Keratinocyte (primary cell): ENCODE data around the gene ANGEL1. TPM values are rescaled to one million over a fixed set of nuclear protein-coding genes. Genes with fewer than 3 reads are reported as not detected.

Experiments
- DNase-seq: peaks from one replicate; pipeline ENCODE4 v3.0.0-alpha.2; 2011; ENCODE audit warnings: low read depth, missing footprints, low spot score
- FAIRE-seq: peaks from 2 replicates; lab custom pipeline; 2011; peaks lifted over from hg19 to GRCh38; lab: Jason Lieb, UNC
- H2AFZ ChIP-seq: 2 replicates; pipeline ENCODE4 v1.6.0; 2012; ENCODE audit warnings: low read length, control low read depth, inconsistent platforms; ENCODE audit not compliant: control insufficient read depth
- H3K27ac ChIP-seq: 2 replicates; pipeline ENCODE4 v1.5.1; 2011; ENCODE audit warnings: low read length; ENCODE audit not compliant: control insufficient read depth, insufficient read depth
- H3K27me3 ChIP-seq: 3 replicates; pipeline ENCODE4 v1.6.0; 2011; ENCODE audit warnings: low read length; ENCODE audit not compliant: control insufficient read depth, insufficient read depth; ENCODE audit errors: extremely low read depth
- H3K36me3 ChIP-seq, 2 experiments: 2 replicates in 1 of 2; 3 replicates in 1 of 2; pipeline ENCODE4 v1.5.1; 2011; ENCODE audit warnings: low read length in 2 of 2, mild to moderate bottlenecking in 1 of 2; ENCODE audit not compliant: control insufficient read depth in 2 of 2, insufficient read depth in 2 of 2; ENCODE audit errors: extremely low read depth in 1 of 2
- H3K4me1 ChIP-seq: 3 replicates; pipeline ENCODE4 v1.5.1; 2011; ENCODE audit warnings: low read length; ENCODE audit not compliant: control insufficient read depth, insufficient read depth; ENCODE audit errors: extremely low read depth
- H3K4me2 ChIP-seq: 3 replicates; pipeline ENCODE4 v1.6.0; 2011; ENCODE audit warnings: low read depth, low read length; ENCODE audit not compliant: control insufficient read depth, insufficient read depth; ENCODE audit errors: extremely low read depth
- H3K4me3 ChIP-seq, 3 experiments: fragments of 200-600 bp in 1 of 3; sonication (generic) in 1 of 3; 2 replicates in 2 of 3; 3 replicates in 1 of 3; pipeline ENCODE4 v1.5.1; 2011 to 2016; ENCODE audit warnings: low read length in 3 of 3, mild to moderate bottlenecking in 3 of 3, control low read depth in 2 of 3, inconsistent platforms in 1 of 3, low read depth in 1 of 3, mixed read lengths in 1 of 3, mixed run types in 1 of 3, moderate library complexity in 1 of 3; ENCODE audit not compliant: control insufficient read depth in 2 of 3, insufficient read depth in 2 of 3; ENCODE audit errors: extremely low read depth in 1 of 3
- H3K79me2 ChIP-seq: 2 replicates; pipeline ENCODE4 v1.6.0; 2012; ENCODE audit warnings: low read length; ENCODE audit not compliant: control insufficient read depth, insufficient read depth
- H3K9ac ChIP-seq: 3 replicates; pipeline ENCODE4 v1.6.0; 2011; ENCODE audit warnings: low read length; ENCODE audit not compliant: control insufficient read depth, insufficient read depth; ENCODE audit errors: extremely low read depth
- H3K9me1 ChIP-seq: 3 replicates; pipeline ENCODE4 v1.6.0; 2011; ENCODE audit warnings: low read length; ENCODE audit not compliant: control insufficient read depth, insufficient read depth; ENCODE audit errors: extremely low read depth
- H3K9me3 ChIP-seq: 2 replicates; pipeline ENCODE4 v1.5.1; 2012; ENCODE audit warnings: low read depth, low read length; ENCODE audit not compliant: control insufficient read depth
- H4K20me1 ChIP-seq: 3 replicates; pipeline ENCODE4 v1.6.0; 2011; ENCODE audit warnings: low read length; ENCODE audit not compliant: control insufficient read depth, insufficient read depth; ENCODE audit errors: extremely low read depth
- EZH2 ChIP-seq: IDR thresholded peaks from one replicate; pipeline ENCODE4 v1.6.1; 2012; ENCODE audit warnings: inconsistent platforms, mild to moderate bottlenecking, low read length, moderate library complexity
- dilution Hi-C: fragments of 300-500 bp; cut with MboI; formaldehyde crosslinking; loops from one replicate; pipeline ENCODE4 v1.7.0; 2020; ENCODE audit warnings: low sequenced_read_pairs; ENCODE audit not compliant: extremely low pct_ligation_motif_present
- polyA plus RNA-seq, 5 experiments: library from polyadenylated mRNA; depleted of rRNA in 3 of 5; stranded (reverse) in 3 of 5; stranded (forward) in 1 of 5; unstranded in 1 of 5; fragments of >200 nt; gene quantifications; 1 replicate in 1 of 5; 2 replicates in 3 of 5; 3 replicates in 1 of 5; pipeline versions ENCODE4 v1.2.1 to v1.2.3, GENCODE V29; 2011 to 2012; ENCODE audit warnings: missing spikeins in 2 of 5, low read depth in 1 of 5, low replicate concordance in 1 of 5
- TF ChIP-seq, protein P1 (sequence below), 3 experiments: IDR thresholded peaks in 1 of 3; conservative IDR thresholded peaks in 1 of 3; optimal IDR thresholded peaks in 1 of 3; 2 replicates in 2 of 3; 3 replicates in 1 of 3; pipeline versions ENCODE3 to v1.5.1; 2011; ENCODE audit warnings: low read length in 3 of 3, mild to moderate bottlenecking in 3 of 3, moderate library complexity in 2 of 3, control low read depth in 1 of 3, inconsistent platforms in 1 of 3; ENCODE audit not compliant: insufficient read depth in 2 of 3; ENCODE audit errors: extremely low read depth in 1 of 3

Gene ANGEL1
- polyA plus RNA-seq, 1 donor (not counting 4 experiments of a cell fraction or from before 2014, with no cell fraction given) = 13.0 TPM

DNA sequence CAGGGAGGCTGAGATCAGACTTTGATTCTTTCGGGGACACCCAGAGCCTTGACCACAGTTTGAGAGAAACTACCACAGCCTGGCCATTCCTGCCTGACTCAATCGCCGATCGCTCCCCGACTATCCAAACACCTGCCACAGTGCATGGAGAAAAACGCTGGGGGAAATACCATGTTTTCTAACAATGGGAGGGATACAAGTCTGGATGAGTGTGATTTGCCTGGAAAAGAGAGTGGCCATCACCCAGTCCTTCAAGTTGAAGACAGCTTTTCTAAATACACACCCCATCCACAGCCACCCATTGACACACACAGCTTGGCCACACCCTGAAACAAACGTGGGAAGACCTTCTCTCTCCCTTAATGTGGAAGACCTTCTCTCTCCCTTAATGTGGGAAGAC is 58.1 kb downstream of the ANGEL1 start:
- H3K27me3 ChIP-seq = peaks cover 13% of the 10 kb centered on the region
- dilution Hi-C loops = no loop called here
- FAIRE-seq = no peak

DNA sequence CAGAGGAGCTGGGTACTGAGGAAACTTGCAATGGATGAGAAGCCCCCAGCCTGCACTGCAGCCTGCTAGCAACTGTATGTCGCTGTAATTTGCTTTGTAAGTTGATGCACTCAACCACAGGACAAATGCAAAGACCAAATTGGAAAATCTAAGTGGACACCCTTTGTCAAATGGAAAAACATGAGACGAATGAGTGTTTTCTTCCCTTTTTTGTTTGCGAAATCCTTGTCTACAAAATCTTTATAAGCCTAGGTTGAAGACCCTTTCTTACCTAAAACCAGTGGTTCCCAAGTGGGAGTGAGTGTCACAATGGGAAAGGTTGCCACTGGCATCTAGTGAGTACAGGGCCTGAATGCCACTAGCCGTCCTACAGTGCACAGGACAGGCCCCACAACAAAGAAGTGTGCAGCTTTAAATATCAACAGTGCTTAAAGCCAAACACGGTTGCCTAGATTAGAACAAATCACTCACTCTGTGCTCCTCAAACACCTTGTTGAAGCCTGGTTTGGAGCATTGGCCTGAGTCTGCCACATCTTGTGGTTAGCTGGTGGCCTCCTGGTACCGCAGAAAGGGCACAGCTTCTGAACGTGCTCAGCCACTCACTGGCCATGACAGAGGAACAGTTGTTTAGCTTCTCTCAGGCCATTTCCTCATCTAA is 59.0 kb downstream of the ANGEL1 start:
- FAIRE-seq = no peak
- Histone ChIP-seq H3K79me2 (no peaks in the 10 kb centered on the region), H3K27ac (no peak overlapping the region), H3K27me3 (peaks cover 7% of the 10 kb centered on the region), H3K9me3 (no peaks in the 10 kb centered on the region), H2AFZ (no peak overlapping the region), H3K4me1 (no peaks in the 10 kb centered on the region), H3K36me3 (no peaks in the 10 kb centered on the region), H3K4me3 (no peak overlapping the region), H3K9ac (no peak overlapping the region), H4K20me1 (no peaks in the 10 kb centered on the region), H3K9me1 (no peaks in the 10 kb centered on the region), H3K4me2 (no peak overlapping the region)
- dilution Hi-C loops = no loop called here
- no peak for DNase-seq
- no peak for TF ChIP-seq EZH2

More for the DNA sequence above, 58.1 kb downstream of the ANGEL1 start:
- H3K79me2 ChIP-seq = no peaks in the 10 kb centered on the region
- H3K4me2 ChIP-seq = no peak overlapping the region
- no peaks in the 10 kb centered on the region for H3K9me3 ChIP-seq
- no peaks in the 10 kb centered on the region for H3K4me1 ChIP-seq
- H3K9me1 ChIP-seq = no peaks in the 10 kb centered on the region
- no peak for DNase-seq
- no peaks in the 10 kb centered on the region for H3K36me3 ChIP-seq
- TF ChIP-seq EZH2 = no peak
- no peak overlapping the region for H3K27ac ChIP-seq
- no peak overlapping the region for H2AFZ ChIP-seq
- no peaks in the 10 kb centered on the region for H4K20me1 ChIP-seq
- H3K9ac ChIP-seq = no peak overlapping the region
- no peak overlapping the region for H3K4me3 ChIP-seq

DNA sequence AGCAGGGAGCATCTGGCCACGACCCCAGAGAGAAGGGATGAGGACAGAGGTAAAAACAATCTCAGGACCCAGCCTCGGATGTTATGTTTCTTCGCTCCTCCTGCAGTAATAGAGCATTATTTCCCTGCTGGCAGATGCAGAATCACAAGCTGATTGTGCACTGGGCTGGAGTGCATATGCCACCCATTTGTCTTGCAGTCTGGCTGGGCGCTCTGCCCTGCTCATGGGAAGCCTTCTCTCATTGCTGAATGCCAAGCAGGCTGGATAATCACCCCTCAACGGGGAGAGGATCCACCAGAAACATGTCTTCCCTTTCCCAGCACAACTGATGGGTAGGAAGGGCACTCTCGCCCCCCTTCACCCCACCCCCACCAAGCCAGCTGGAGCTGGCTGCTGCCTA is 59.9 kb downstream of the ANGEL1 start:
- Histone ChIP-seq H3K4me3 (no peak overlapping the region), H3K27ac (no peak overlapping the region), H3K9me3 (no peaks in the 10 kb centered on the region), H3K9ac (no peak overlapping the region), H3K9me1 (no peaks in the 10 kb centered on the region), H4K20me1 (no peaks in the 10 kb centered on the region), H2AFZ (no peak overlapping the region), H3K79me2 (no peaks in the 10 kb centered on the region), H3K27me3 (peaks cover 7% of the 10 kb centered on the region), H3K36me3 (no peaks in the 10 kb centered on the region), H3K4me1 (no peaks in the 10 kb centered on the region), H3K4me2 (no peak overlapping the region)
- DNase-seq (no peak), FAIRE-seq (no peak)
- TF ChIP-seq, protein P1, sequence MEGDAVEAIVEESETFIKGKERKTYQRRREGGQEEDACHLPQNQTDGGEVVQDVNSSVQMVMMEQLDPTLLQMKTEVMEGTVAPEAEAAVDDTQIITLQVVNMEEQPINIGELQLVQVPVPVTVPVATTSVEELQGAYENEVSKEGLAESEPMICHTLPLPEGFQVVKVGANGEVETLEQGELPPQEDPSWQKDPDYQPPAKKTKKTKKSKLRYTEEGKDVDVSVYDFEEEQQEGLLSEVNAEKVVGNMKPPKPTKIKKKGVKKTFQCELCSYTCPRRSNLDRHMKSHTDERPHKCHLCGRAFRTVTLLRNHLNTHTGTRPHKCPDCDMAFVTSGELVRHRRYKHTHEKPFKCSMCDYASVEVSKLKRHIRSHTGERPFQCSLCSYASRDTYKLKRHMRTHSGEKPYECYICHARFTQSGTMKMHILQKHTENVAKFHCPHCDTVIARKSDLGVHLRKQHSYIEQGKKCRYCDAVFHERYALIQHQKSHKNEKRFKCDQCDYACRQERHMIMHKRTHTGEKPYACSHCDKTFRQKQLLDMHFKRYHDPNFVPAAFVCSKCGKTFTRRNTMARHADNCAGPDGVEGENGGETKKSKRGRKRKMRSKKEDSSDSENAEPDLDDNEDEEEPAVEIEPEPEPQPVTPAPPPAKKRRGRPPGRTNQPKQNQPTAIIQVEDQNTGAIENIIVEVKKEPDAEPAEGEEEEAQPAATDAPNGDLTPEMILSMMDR (optimal IDR thresholded peaks at IDR 0.05 in 1 of 3, IDR thresholded peaks at IDR 0.05 in 1 of 3, conservative IDR thresholded peaks at IDR 0.05 in 1 of 3; ENCODE audit: extremely low read depth in 1 of 3, insufficient read depth in 2 of 3, low read length in 3 of 3) = no peak
- no peak for TF ChIP-seq EZH2
- dilution Hi-C loops = no loop called here
